ENCODE results near the gene SEC24C.

The SEC24C gene

GRCh38 chr10:73768881-73769280 is 24.7 kb downstream of the SEC24C start:
- Histone ChIP-seq H3K9me3 (ENCODE audit: insufficient read depth, low read length) (no peaks in the 10 kb centered on the region), H3K79me2 (ENCODE audit: insufficient read depth, low read length) (peaks cover 9% of the 10 kb centered on the region), H3K27me3 (ENCODE audit: low read length) (no peaks in the 10 kb centered on the region), H4K20me1 (ENCODE audit: low read depth, low read length) (no peaks in the 10 kb centered on the region), H2AFZ (ENCODE audit: low read depth, low read length, severe bottlenecking) (no peak overlapping the region), H3K9ac (ENCODE audit: low read length) (no peak overlapping the region), H3K4me3 (ENCODE audit: insufficient read depth, low read length, poor library complexity, severe bottlenecking) (no peak overlapping the region), H3K27ac (ENCODE audit: low read depth, low read length) (no peak overlapping the region), H3K9me2 (replicated peaks; ENCODE audit: insufficient read depth, low read length) (no peaks in the 10 kb centered on the region), H3K4me2 (ENCODE audit: low read depth, low read length, poor library complexity, severe bottlenecking) (no peak overlapping the region), H3K36me3 (ENCODE audit: low read length) (no peaks in the 10 kb centered on the region), H3F3A (ENCODE audit: insufficient read depth) (peaks cover 20% of the 10 kb centered on the region)
- TF ChIP-seq CTCF (IDR thresholded peaks at IDR 0.05; ENCODE audit: insufficient read depth, low read length, poor library complexity, severe bottlenecking) (peak; percentile 47), EZH2phosphoT487 (conservative IDR thresholded peaks at IDR 0.05; ENCODE audit: low read length) (no peak)

GRCh38 chr10:73769396-73769795 is 25.2 kb downstream of the SEC24C start:
- Histone ChIP-seq H2AFZ (ENCODE audit: low read depth, low read length, severe bottlenecking) (no peak overlapping the region), H4K20me1 (ENCODE audit: low read depth, low read length) (0 out of 2 replicates have a peak, but pooled peaks cover under 1% of the 10 kb centered on the region), H3K27ac (ENCODE audit: low read depth, low read length) (no peak overlapping the region), H3K4me2 (ENCODE audit: low read depth, low read length, poor library complexity, severe bottlenecking) (no peak overlapping the region), H3K27me3 (ENCODE audit: low read length) (no peaks in the 10 kb centered on the region), H3K36me3 (ENCODE audit: low read length) (no peaks in the 10 kb centered on the region), H3F3A (ENCODE audit: insufficient read depth) (peaks cover 26% of the 10 kb centered on the region), H3K4me3 (ENCODE audit: insufficient read depth, low read length, poor library complexity, severe bottlenecking) (no peak overlapping the region), H3K9me2 (replicated peaks; ENCODE audit: insufficient read depth, low read length) (no peaks in the 10 kb centered on the region), H3K9me3 (ENCODE audit: insufficient read depth, low read length) (no peaks in the 10 kb centered on the region), H3K9ac (ENCODE audit: low read length) (no peak overlapping the region), H3K79me2 (ENCODE audit: insufficient read depth, low read length) (peaks cover 14% of the 10 kb centered on the region)
- TF ChIP-seq CTCF (IDR thresholded peaks at IDR 0.05; ENCODE audit: insufficient read depth, low read length, poor library complexity, severe bottlenecking) (no peak), EZH2phosphoT487 (conservative IDR thresholded peaks at IDR 0.05; ENCODE audit: low read length) (no peak)

- Histone ChIP-seq H3K9me3 (ENCODE audit: insufficient read depth, low read length) (no peaks in the 10 kb centered on the region), H3K27me3 (ENCODE audit: low read length) (no peaks in the 10 kb centered on the region), H3K9ac (ENCODE audit: low read length) (peak overlapping the region; percentile 81), H3K4me2 (ENCODE audit: low read depth, low read length, poor library complexity, severe bottlenecking) (peak overlapping the region; percentile 84), H3K4me3 (ENCODE audit: insufficient read depth, low read length, poor library complexity, severe bottlenecking) (peak overlapping the region; percentile 67), H3K27ac (ENCODE audit: low read depth, low read length) (peak overlapping the region; percentile 83), H3K36me3 (ENCODE audit: low read length) (peaks cover 11% of the 10 kb centered on the region), H3K9me2 (replicated peaks; ENCODE audit: insufficient read depth, low read length) (no peaks in the 10 kb centered on the region), H2AFZ (ENCODE audit: low read depth, low read length, severe bottlenecking) (peak overlapping the region; percentile 80), H3F3A (ENCODE audit: insufficient read depth) (peaks cover 29% of the 10 kb centered on the region), H4K20me1 (ENCODE audit: low read depth, low read length) (0 out of 2 replicates have a peak, but pooled peaks cover 9% of the 10 kb centered on the region), H3K79me2 (ENCODE audit: insufficient read depth, low read length) (peaks cover 34% of the 10 kb centered on the region)
- no peak for TF ChIP-seq EZH2phosphoT487 (conservative IDR thresholded peaks at IDR 0.05; ENCODE audit: low read length)
- TF ChIP-seq CTCF (IDR thresholded peaks at IDR 0.05; ENCODE audit: insufficient read depth, low read length, poor library complexity, severe bottlenecking), result no peak
Observed at GRCh38 chr10:73771722-73772280, 27.6 kb downstream of the SEC24C start.

Measured in SU-DHL-6 (cell line).